NCI-H187 treated with DMSO at 0.1 percent for 48 hours (cell line): ENCODE measurements around the gene GRK4.
"Not testable (repeated sequence)": the region's sequence is repeated elsewhere in the genome, so short reads cannot be mapped to it uniquely, and the experiment has no call there.

Experiments used
- DNase-seq: peaks from one replicate; lab custom pipeline; 2025; lab: John Stamatoyannopoulos, UW

Gene GRK4

GRCh38 chr4:2963175-2963965 is at the start of gene GRK4, which contains the start of gene NOP14:
Gene GRK4, plus strand, starts transcription at chr4:2963571. Its CDS starts 500 bp downstream, at chr4:2964071.
Gene NOP14, minus strand, starts transcription at chr4:2963406. Its CDS starts 87 bp downstream, at chr4:2963319.
- DNase-seq, result peak; percentile 87

GRCh38 chr4:2914256-2915126 is 48.9 kb upstream of the GRK4 start:
- DNase-seq, result no peak

- DNase-seq, result no peak
These were observed 47.6 kb upstream of the GRK4 start for GRCh38 chr4:2915789-2916188.

- not testable (repeated sequence) for DNase-seq
These were observed 46.7 kb upstream of the GRK4 start for GRCh38 chr4:2916696-2917095.

GRCh38 chr4:2918300-2918699 is 45.1 kb upstream of the GRK4 start:
- DNase-seq, result not testable (repeated sequence)

- not testable (repeated sequence) for DNase-seq
These were observed 44.7 kb upstream of the GRK4 start for GRCh38 chr4:2918714-2919113.

GRCh38 chr4:2922453-2923101 is 40.8 kb upstream of the GRK4 start:
- not testable (repeated sequence) for DNase-seq

- DNase-seq, result no peak
These were observed 40.2 kb upstream of the GRK4 start for GRCh38 chr4:2923141-2923551.

GRCh38 chr4:2923668-2924173 is 39.6 kb upstream of the GRK4 start:
- DNase-seq, result no peak

GRCh38 chr4:2924286-2924685 is 39.1 kb upstream of the GRK4 start:
- DNase-seq, result no peak

GRCh38 chr4:2924765-2925301 is 38.5 kb upstream of the GRK4 start:
- no peak for DNase-seq

- DNase-seq, result no peak
These were observed 37.9 kb upstream of the GRK4 start for GRCh38 chr4:2925496-2925895.

GRCh38 chr4:2925931-2926860 is 37.2 kb upstream of the GRK4 start:
- no peak for DNase-seq

- DNase-seq, result no peak
These were observed 36.2 kb upstream of the GRK4 start for GRCh38 chr4:2927016-2927695.

GRCh38 chr4:2927696-2928075 is 35.7 kb upstream of the GRK4 start:
- DNase-seq, result no peak

GRCh38 chr4:2928242-2929176 is 34.9 kb upstream of the GRK4 start:
- no peak for DNase-seq

- DNase-seq, result no peak
These were observed 33.9 kb upstream of the GRK4 start for GRCh38 chr4:2929469-2929868.

- DNase-seq, result no peak
These were observed 33.1 kb upstream of the GRK4 start for GRCh38 chr4:2930135-2930757.
